Measurements from ENCODE around the gene SCN1A.

DNA sequence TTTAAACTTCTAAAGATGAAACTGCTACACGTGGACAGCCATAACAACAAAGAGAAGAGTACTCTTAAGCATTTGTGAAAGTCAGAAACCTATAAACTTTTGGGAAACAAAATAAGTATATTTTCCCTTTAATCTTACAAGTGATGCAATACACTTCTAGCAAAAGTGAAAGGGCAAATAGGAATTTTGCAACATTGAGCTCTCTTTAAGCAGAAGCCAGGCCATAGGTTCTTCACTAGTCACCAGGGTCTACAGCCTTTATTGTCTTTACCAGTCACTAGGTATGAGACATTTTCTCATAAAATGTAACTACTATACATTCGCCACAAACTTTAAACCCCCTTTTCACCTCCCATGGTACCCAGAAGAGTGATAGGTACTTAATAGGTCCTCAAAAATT is 37.5 kb downstream of the SCN1A start:
- TF ChIP-seq SUZ12 (IDR thresholded peaks at IDR 0.05; ENCODE audit: extremely low read depth, insufficient read depth, insufficient read length) (no peak), YY1 (IDR thresholded peaks at IDR 0.05; ENCODE audit: insufficient read depth, insufficient read length) (no peak)

Measured in NT2/D1 (cell line).